NCI-H82 (cell line): ENCODE measurements around the gene UBE2G1.
A peak's percentile ranks its signal among the peaks of the same experiment; 100 is the strongest.
"Not testable (repeated sequence)": the region's sequence is repeated elsewhere in the genome, so short reads cannot be mapped to it uniquely, and the experiment has no call there.

ENCODE experiments used
- DNase-seq: peaks from one replicate; lab custom pipeline; 2025; lab: John Stamatoyannopoulos, UW

UBE2G1 gene

GRCh38 chr17:4301066-4301465 lies 65.4 kb downstream of the UBE2G1 start:
- no peak for DNase-seq

GRCh38 chr17:4297351-4297750 lies 69.1 kb downstream of the UBE2G1 start:
- no peak for DNase-seq

- DNase-seq = no peak
These were observed 70.8 kb downstream of the UBE2G1 start for GRCh38 chr17:4295686-4296085.

DNA sequence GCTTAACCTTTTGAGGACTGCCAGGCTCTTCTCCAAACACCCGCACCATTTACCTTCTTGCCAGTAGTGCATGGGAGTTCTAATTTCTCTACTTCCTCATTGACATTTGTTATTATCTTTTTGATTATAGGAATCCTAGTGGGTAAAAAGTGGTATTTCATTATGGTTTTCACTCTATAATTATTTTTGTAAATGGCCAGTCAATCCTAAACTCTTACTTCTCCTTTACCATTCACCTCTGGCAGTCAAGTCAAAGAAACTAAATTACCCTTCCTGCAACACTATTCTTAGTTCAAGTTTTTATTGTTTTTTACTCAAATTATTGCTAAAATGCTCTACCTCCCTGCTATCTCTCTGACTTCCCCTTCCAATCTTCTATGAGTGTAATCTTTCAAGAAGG lies 72.9 kb downstream of the UBE2G1 start:
- DNase-seq = no peak

DNA sequence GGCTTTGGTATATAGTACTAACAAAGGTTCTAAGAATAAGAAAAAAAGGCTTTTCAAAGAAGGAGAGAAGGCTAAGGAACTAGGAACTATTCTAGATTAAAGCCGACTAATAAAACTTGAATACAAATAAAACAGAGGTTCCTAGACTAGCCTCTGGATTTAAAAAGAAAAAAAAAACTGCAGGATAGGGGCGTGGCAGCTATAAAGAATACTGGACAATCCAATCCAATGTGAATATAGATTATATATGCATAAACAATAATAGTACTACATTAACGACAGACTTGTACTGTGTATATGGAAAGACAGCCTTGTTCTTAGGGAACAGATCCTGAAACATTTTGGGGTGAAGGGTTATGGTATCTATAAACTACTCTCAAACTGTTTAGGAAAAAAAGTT lies 78.8 kb downstream of the UBE2G1 start:
- no peak for DNase-seq

GRCh38 chr17:4276514-4276913 lies 90.0 kb downstream of the UBE2G1 start:
- DNase-seq = no peak

DNA sequence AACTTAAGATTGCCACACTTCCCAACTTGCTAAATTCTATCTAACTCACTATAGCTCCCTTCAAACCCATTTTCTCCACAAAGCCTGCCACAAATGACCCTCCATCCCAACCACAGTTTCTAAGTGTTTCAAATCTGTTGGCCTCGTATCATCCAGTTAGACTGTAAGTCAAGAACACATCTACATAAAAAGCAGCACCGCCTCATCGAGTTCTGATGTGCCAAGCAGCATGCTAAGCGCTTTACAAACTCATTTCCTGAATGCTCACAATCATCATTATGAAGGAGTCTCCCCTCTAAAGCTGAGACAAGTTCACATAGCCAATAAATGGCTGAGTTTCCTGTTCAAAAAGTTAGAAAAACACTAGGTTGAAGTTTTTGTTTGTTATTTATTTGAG lies 93.5 kb downstream of the UBE2G1 start:
- no peak for DNase-seq

GRCh38 chr17:4272213-4272971 lies 94.1 kb downstream of the UBE2G1 start:
- DNase-seq = no peak

- no peak for DNase-seq
These were observed 95.7 kb downstream of the UBE2G1 start for GRCh38 chr17:4270736-4271135.

- DNase-seq = no peak
These were observed 96.6 kb downstream of the UBE2G1 start for GRCh38 chr17:4269915-4270314.

DNA sequence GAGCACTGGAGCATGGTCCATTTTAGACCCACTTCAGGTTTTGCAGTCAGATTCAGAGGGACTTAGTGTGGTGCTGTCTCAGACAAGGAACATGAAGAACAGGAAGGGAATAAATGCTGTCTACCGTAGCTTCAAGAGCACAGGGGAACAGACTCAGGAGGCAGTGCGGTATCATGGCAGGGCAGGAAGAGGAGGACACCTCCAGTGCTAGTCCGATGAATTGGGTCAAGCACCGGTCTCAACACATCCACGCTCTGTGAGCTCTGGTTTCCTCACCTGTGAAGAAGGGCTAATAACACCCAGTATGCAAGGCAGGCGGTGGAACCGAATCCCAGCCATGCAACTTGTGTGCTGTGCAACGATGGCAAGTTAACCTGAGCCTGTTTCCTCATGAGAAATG lies 99.1 kb downstream of the UBE2G1 start:
- no peak for DNase-seq

GRCh38 chr17:4266550-4266949 lies 99.9 kb downstream of the UBE2G1 start:
- no peak for DNase-seq

GRCh38 chr17:4263282-4264215 lies 102.9 kb downstream of the UBE2G1 start, which contains the start of gene ANKFY1:
Gene ANKFY1 (minus strand): TSS chr17:4263979. CDS start chr17:4263941, 38 bp downstream.
- DNase-seq = peak; percentile 97

- DNase-seq = no peak
These were observed 103.8 kb downstream of the UBE2G1 start for GRCh38 chr17:4262703-4263102.

- DNase-seq = no peak
These were observed 105.0 kb downstream of the UBE2G1 start for GRCh38 chr17:4261452-4261851.

GRCh38 chr17:4258867-4259266 lies 107.6 kb downstream of the UBE2G1 start:
- no peak for DNase-seq

DNA sequence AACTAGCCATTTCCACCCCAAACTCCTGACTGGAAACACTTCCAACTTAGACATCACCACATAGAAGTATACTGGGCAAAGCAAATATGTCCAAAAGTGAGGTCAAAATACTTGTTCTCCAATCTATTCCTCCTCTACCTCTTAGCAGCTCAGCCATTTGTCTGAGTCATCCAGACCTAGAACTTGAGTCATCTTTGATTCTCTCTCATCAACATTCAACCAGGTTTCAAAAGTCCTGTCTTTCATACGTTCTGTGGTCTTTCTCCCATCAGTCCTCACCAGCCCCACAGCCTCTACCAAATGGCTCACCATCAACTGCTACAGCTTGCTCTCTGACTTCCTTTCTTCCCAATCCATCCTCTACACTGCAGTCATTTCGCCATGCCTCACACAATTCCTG lies 109.5 kb downstream of the UBE2G1 start:
- no peak for DNase-seq

DNA sequence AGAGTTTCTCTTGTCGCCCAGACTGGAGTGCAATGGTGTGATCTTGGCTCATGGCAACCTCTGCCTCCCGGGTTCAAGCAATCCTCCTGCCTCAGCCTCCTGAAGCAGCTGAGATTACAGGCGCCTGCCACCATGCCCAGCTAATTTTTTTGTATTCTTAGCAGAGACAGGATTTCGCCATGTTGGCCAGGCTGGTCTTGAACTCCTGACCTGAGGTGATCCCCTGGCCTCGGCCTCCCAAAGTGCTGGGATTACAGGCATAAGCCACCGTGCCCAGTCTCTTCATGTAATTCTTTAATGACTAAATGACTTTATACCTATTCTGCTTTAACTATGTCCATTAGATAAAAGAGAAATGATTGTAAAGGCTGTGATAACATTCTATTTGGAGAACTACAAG lies 111.2 kb downstream of the UBE2G1 start:
- DNase-seq = not testable (repeated sequence)

DNA sequence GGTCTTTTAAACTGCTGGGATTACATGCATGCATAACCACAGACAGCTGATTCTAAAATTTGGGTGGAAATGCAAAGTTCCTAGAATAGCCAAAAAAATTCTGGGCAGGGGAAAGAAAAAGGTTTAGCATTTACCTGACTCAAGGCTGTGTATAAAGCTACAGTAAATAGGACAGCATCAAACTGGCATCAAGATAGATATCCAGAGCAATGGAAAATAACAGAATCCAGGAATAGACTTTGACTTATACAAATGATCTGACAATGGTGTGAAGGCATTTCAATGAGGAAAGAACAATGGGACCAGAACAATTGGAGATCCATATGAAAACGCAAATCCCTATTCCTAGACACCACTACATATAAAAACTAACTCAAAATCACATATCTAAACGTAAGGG lies 115.6 kb downstream of the UBE2G1 start:
- DNase-seq = no peak

DNA sequence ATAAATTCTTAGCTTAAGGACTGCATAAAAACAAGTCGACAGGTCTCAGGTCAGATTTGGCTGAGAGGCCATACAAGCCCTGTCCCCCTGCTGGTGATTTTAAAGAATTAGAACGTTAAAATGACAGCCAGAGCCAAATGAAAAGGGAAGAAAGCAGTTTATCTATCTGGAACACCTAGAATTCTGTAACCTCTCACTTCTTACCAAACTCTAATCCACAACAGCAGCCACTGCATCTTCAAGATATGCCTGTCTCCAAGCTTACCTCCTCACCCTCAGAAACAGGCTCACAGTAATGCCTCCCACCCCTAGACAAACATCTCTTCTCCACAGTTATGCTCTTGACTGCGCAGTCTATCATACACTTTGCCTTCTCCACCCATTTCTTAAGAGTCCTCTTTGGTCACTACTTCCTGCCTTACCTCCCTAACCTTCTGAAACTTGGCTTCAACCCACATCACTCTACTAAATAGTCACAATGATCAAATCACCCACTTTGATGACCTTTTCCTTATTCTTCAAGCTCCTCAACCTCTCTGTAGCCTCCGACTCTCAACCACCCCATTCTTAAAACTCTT lies 116.9 kb downstream of the UBE2G1 start:
- DNase-seq = peak; percentile 71

DNA sequence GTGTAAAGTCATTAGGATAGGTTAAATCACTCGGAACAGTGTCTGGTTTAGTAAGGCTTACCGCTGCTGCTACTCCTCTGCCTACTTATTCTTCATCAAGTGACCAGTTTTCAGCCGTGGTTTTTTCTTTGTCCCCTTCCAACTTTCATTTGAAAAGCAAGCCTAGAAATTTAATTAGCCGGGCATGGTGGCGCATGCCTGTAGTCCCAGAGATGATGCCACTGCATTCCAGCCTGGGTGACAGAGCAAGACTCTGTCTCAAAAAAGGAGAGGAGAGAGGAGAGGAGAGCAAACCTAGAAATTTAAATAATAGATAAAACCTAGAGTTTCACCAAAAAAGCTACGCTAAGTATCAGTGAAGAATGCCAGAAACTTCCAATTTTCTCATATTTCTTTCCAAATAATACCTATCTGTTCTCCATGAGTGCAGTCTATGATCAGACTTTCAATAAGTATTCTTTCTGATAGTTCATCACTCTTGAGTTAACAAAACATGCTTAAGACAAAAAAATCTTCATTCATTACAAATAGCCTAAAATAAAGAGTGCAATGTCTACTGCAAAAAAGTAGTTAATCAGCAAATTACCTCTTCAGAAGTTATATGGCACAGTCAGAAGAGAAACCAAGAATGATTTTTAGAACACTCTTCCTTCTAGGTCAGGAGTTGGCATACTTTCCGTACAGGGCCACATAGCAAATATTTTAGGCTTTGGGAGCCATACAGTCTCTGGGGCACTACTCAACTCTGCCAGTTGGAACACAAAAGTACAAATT lies 117.8 kb downstream of the UBE2G1 start:
- DNase-seq = no peak

- DNase-seq = no peak
These were observed 118.5 kb downstream of the UBE2G1 start for GRCh38 chr17:4247971-4248388.
